T1000 (cell line): Measurements from ENCODE around the gene C12orf54.
"Not testable (repeated sequence)": the region's sequence is repeated elsewhere in the genome, so short reads cannot be mapped to it uniquely, and the experiment has no call there.

Experiments used
- DNase-seq: peaks from one replicate; lab custom pipeline; 2025; ENCODE audit warnings: mixed read lengths; lab: John Stamatoyannopoulos, UW

Gene C12orf54

DNA sequence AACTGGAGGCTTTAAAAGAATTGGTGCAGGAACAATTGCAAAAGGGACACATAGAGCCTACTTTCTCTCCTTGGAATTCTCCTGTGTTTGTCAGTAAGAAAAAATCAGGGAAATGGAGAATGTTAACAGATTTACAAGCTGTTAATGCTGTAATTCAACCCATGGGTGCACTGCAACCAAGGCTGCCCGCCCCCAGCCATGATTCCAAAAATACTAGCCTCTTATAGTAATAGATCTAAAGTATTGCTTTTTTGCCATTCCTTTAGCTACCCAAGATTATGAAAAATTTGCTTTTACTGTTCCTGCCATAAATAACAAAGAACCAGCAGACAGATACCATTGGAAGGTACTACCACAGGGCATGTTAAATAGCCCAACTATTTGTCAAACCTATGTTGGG is 27.8 kb downstream of the C12orf54 start:
- DNase-seq: no peak

DNA sequence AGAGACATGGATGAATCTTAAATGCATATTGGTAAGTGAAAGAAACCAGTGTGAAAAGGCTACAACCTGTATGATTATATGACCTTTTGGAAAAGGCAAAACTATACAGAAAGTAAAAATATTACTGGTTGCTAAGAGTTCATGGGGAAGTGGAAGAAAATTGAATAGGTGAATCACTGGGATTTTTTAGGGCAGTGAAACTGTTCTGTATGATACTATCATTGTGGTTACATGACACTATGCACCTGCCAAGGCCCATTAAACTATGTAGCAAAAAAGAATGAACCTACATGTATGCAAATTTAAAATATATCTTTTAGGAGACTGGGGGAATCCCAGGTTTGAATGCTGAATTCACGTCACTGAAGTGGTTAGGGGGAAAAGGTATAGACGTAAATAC is 30.6 kb downstream of the C12orf54 start:
- no peak for DNase-seq

DNA sequence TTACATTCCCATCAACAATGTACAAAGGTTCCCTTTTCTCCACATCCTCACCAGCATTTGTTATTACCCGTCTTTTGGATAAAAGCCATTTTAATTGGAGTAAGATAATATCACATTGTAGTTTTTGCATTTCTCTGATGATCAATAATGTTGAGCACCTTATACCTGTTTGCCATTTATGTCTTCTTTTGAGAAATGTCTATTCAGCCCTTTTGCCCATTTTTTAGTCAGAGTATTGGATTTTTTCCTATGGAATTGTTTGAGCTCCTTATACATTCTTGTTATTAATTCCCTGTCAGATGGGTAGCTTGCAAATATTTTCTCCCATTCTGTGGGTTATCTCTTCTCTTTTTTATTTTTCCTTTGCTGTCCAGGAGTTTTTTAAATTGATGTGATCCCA is 32.4 kb downstream of the C12orf54 start:
- DNase-seq: no peak

DNA sequence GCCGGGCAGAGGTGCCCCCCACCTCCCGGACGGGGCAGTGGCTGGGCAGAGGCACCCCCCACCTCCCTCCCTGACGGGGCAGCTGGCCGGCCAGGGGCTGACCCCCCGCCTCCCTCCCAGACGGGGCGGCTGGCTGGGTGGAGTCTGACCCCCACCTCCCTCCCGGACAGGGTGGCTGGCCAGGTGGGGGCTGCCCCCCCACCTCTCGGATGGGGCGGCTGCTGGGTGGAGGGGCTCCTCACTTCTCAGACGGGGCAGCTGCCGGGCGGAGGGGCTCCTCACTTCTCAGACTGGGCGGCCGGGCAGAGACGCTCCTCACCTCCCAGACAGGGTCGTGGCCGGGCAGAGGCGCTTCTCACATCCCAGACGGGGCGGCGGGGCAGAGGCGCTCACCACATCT is 38.1 kb downstream of the C12orf54 start:
- DNase-seq: not testable (repeated sequence)

DNA sequence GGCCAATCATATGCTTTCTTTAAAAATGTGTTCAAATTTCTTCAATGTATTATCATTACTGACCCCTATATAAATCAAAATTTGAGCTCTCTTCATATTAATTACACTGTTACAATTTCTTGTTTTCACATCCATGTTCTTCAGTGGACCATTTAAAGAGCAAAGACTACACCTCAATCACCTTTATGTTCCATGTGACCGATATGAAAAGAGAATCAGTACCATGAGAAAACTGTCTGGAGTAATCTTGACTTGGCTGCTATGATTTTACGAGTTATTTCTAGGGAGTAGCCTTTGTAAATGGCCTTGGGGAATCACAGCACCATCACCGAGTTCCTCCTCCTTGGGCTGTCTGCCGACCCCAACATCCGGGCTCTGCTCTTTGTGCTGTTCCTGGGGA is 43.0 kb downstream of the C12orf54 start, which contains the start of gene OR8S1:
Gene OR8S1 (plus strand): TSS at position 301 of the 400 bp plus-strand sequence. CDS start 0 bp downstream, at position 301.
- no peak for DNase-seq

DNA sequence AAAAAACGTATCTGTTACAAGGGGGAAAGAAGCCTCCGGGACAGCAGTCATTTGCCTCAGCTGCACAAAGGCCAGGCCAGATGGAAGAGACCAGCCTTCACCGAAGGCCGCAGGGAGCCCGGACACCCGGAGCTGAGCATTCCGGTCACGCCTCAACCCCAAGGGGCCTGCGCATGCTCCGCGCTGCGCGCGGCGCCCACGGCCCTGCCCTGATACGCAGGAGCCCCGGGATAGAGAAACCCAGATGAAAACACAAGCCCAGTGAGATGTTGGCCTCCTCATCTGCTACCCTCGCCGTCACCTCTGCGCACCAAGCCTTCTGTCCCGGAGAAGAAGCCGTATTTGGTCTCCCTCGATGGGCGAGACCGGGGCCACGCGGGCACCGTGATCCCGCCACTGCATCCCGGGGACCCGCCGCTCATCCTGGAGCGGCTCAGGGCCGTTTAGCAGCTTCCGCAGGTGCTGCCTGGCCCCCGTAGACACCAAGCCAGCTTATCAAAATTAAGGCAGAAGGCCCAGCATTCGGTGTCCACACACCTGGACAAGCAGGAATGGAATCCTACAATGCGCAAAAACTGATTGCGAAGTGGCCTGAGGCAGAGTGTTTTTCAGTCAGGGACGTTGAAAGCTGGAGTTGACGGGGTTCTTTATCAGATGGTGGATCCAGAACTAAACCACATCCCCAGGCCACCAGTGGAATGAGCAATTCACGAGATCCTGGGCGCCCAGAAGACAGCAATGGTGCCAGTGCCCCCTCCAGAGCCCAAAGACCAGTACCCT is 45.8 kb downstream of the C12orf54 start:
- no peak for DNase-seq

DNA sequence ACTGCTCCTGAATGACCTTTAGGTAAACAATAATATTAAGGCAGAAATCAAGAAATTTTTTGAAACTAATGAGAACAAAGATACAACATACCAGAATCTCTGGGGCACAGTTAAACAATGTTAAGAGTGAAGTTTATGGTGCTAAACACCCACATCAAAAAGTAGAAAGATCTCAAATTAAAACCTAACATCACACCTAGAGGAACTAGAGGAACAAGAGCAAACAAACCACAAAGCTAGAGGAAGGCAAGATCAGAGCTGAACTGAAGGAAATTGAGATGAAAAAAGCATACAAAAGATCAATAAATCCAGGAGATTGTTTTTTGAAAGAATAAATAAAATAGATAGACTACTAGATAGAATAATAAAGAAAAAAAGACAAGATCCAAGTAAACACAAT is 50.3 kb downstream of the C12orf54 start:
- DNase-seq: no peak

DNA sequence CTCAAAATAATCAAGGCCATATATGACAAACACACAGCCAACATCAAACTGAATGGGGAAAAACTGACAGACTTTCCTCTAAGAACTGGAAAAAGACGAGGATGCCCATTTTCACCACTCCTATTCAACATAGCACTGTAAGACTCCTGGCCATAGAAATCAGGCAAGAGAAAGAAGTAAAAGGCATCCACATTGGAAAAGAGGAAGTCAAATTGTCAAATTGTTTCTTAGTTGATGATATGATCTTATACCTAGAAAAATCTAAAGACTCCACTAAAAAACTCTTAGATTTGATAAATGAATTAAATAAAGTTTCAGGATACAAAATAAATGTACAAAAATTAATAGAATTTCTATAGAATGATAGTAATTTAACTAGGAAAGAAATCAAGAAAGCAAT is 54.3 kb downstream of the C12orf54 start:
- DNase-seq: no peak

DNA sequence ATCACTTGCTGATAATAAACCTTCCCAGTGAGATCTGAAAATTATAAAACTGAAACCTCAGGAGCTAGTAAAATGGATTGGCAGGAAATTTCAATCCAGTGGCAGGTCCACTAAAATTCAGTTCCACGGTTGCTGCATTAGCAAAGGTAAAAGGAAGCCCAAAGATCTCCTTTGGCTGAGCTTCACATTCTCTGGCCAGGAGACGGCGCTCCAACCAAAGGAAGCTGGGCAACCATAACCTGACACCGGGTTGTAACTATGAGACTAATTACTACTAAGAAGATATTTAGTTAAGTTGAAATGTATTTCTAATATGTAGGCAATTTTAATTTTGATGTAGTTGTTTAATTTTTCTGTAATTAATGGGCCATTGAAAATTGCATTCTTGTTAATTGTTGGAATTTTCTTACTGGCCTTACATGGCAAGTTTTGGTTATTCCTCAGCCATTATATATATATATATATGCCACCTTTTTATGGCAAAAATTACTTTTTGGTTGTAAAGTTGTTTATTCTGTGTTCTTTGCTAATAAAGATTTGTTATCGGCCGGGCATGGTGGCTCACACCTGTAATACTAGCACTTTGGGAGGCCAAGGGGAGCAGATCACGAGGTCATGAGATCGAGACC is 60.1 kb downstream of the C12orf54 start:
- no peak for DNase-seq

DNA sequence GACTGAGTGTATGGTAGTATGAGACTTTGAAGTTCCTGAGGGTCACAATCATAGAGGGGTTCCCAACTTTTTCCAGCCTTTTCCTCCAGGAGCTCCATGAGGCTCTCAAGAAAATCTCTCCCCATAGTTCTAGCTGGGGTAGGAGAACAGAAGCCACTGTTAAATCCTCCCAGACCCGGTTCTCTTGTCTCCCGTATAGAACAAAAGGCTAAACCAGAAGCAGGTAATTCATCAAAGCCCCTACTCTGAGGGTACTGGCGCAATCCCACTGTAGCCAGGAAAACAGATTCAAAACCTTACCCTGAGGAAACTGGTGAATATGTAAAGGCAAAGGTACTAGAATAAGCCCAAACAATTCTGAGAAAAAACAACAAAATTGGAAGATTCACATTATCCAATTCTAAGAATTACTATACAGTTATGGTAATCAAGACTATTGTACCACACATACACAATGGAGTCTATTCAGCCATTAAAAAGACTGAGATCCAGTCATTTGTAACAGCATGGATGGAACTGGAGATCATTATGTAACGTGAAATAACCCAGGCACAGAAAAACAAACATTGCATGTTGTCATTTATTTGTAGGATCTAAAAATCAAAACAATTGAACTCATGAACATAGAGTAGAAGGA is 63.7 kb downstream of the C12orf54 start:
- no peak for DNase-seq
